Measurements from ENCODE around the gene DYSF. TPM values are rescaled to one million over a fixed set of nuclear protein-coding genes. Genes with fewer than 3 reads are reported as not detected.

The DYSF gene
- total RNA-seq, 1 experiment from 2014 or later, result not detected

GRCh38 chr2:71555798-71556454 lies 102.6 kb downstream of the DYSF start:
- in situ Hi-C loops (cut with HindIII; ENCODE audit: low pct_unique_long_range_greater_than_20kb, low sequenced_read_pairs), result no loop called here
- no peak for DNase-seq (ENCODE audit: low read depth)

- in situ Hi-C loops (cut with HindIII; ENCODE audit: low pct_unique_long_range_greater_than_20kb, low sequenced_read_pairs), result no loop called here
- DNase-seq (ENCODE audit: low read depth), result no peak
Observed at GRCh38 chr2:71556692-71557250, 103.4 kb downstream of the DYSF start.

- in situ Hi-C loops (cut with HindIII; ENCODE audit: low pct_unique_long_range_greater_than_20kb, low sequenced_read_pairs), result no loop called here
Observed at GRCh38 chr2:71557321-71557720, 104.0 kb downstream of the DYSF start.

DNA sequence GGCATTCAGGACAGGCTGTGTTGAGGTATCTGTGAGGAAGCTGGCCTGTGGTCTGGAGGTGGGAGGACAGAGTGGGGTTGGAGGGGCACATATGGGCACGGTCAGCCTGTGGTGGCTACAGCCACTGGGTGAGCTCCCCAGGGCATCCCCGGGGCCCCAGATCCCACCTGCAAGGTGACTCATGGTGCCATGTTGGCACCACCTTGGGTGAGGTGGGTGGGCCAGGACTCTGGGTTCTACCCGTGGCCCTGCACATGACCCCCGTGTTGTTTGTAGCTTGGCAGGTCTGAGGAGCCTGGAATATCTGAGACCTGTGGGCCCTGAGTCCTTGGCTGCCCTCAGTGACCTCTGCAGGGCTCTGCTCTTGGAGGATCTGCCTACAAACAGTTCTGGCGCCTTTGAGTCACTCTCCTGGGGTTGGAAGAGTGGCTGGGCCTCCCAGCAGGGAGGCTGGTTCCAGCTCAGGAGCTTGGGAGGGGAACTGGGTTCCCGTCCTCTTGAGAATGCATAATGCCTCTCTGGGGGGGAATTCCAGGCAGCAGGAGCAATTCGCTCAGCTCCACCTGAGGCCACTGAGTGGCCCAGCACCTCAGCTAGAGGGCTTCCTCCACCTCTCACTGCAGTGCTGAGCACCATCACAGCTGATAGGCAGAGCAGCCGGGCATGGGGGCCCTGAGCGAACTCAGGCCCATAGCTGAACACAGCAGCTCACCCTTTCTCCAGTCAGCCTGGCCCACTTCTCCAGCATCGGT lies 105.1 kb downstream of the DYSF start:
- peak; percentile 59 for DNase-seq (ENCODE audit: low read depth)
- in situ Hi-C loops (cut with HindIII; ENCODE audit: low pct_unique_long_range_greater_than_20kb, low sequenced_read_pairs), result no loop called here

More at GRCh38 chr2:71557321-71557720, 104.0 kb downstream of the DYSF start:
- no peak for DNase-seq (ENCODE audit: low read depth)

DNA sequence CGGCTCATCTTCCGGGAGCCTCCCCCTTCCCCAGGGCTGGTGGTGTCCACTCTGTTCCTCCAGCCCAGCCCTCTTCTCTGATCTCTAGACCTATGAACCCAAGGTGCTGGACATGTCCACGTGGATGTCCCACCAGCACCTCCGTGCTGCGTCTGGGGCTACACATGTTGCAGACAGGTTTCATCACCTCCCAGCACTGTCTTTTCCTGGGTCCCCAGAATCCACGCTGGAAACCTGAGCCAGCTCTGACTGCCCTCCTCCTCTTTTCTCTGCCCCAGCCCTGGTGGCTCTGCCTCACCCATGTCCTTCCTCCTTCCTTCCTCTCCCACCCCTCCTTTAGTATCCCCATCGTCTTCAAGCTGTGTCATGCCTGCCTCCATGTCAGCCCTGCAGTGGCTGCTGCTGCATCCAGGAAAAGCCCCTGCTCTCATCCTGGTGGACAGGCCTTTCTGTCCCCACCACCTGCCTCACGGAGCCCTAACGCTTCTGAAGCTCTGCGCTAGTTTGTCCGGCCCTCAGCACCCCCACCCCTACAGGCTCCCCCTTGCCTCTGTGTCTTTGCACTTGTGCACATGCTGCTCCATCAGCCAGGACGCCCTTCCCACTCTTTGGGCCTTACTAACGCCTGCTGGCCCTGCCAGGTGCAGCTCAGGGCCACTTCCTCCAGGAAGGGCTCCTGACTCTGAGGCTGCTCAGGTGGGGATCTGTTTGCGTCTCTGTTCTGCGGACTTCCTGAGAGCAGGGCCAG lies 105.9 kb downstream of the DYSF start:
- in situ Hi-C loops (cut with HindIII; ENCODE audit: low pct_unique_long_range_greater_than_20kb, low sequenced_read_pairs), result no loop called here
- DNase-seq (ENCODE audit: low read depth), result no peak

DNA sequence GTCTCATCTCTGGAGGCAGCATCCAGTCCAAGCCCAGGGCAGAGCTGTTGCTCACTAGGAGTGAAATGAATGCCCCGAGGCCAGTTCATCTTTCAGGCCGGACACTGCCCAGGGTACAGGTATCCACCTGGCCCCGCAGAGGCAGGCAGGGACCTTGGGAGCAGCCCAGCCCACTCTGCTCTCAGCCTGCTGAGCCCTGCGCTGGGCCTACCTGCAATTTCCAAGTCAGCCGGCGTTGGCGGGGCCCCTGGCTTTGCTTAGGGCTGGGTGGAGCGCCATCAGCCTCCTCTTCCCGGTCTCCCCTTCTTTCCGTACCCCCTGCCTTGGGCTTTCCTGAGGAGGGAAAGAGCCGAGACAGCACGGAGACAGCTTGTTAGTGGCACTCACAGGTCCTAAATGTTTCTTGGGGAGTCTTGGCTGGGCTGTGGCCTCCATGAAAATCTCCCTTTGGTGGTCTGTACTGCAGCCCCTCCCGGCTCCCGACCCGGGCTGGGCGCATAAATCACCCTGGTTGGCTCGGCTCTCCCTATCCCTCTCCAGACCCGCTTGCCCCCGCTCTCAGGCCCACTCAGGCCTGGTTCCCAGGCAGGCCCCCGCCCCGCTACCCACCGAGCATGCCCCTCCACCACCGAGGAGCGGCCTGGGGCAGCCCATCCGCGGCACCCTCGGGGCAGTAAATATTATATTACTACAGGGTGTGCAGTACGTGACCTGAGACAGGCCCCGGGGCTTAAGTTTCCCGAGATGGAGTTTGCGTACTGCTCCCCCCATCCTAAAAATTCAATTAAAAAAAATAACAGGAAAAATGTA lies 106.7 kb downstream of the DYSF start:
- no peak for DNase-seq (ENCODE audit: low read depth)
- in situ Hi-C loops (cut with HindIII; ENCODE audit: low pct_unique_long_range_greater_than_20kb, low sequenced_read_pairs), result no loop called here

DNA sequence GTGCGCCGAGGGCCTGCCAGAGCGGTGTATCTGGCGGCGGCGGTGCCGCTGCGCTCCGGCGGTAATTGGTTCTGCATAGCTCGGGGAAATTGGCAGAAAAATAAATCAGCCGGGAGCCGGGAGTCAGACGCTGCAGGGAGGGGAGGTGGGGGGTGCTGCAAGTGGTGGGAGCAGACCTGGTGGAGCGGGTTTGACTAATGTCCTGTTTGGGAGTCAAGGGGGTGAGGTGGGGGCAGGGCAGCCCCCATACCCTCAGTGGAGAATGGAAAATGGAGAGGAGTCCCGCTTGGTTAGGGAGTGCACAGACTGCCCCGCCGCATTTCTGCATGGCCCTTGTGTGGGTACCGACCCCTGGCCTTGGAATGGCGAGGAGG lies 107.3 kb downstream of the DYSF start:
- in situ Hi-C loops (cut with HindIII; ENCODE audit: low pct_unique_long_range_greater_than_20kb, low sequenced_read_pairs), result no loop called here
- no peak for DNase-seq (ENCODE audit: low read depth)

- in situ Hi-C loops (cut with HindIII; ENCODE audit: low pct_unique_long_range_greater_than_20kb, low sequenced_read_pairs), result no loop called here
- DNase-seq (ENCODE audit: low read depth), result no peak
Observed at GRCh38 chr2:71561441-71562267, 108.3 kb downstream of the DYSF start.

DNA sequence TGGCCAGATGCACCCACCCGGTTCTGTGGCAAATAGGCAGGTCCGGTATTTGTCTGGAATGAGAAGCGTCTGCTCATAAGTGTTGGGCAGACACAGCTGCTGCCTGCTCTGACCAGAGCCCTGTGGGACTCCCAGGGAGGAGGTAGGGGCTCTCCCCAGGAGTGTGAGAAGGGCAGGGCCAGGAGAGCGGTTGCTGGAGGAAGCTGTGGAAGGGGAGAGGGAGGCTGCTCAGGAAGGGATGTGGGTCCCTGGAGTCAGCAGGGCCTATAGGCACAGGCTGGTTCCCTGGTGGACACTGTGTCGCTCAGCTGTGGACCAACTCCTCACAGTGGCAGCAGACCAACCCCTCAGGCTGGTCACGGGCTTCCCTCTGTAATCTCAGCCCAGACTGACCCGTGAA lies 109.2 kb downstream of the DYSF start:
- no peak for DNase-seq (ENCODE audit: low read depth)
- in situ Hi-C loops (cut with HindIII; ENCODE audit: low pct_unique_long_range_greater_than_20kb, low sequenced_read_pairs), result no loop called here

DNA sequence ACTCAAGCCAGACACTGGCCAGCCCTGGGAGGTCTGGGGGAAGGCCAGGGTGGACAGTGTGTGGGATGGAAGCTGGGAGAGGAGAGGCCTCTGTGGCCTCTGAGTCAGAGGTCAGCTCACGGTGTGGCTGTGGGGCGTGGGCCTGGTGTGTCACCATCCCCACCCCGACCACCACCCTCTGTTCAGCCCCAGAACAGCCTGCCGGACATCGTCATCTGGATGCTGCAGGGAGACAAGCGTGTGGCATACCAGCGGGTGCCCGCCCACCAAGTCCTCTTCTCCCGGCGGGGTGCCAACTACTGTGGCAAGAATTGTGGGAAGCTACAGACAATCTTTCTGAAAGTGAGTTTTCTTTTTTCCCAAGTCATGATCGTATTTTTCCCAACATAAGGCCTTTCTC lies 110.5 kb downstream of the DYSF start:
- no peak for DNase-seq (ENCODE audit: low read depth)
- in situ Hi-C loops (cut with HindIII; ENCODE audit: low pct_unique_long_range_greater_than_20kb, low sequenced_read_pairs), result no loop called here

- in situ Hi-C loops (cut with HindIII; ENCODE audit: low pct_unique_long_range_greater_than_20kb, low sequenced_read_pairs), result no loop called here
- no peak for DNase-seq (ENCODE audit: low read depth)
Observed at GRCh38 chr2:71564361-71564760, 111.0 kb downstream of the DYSF start.

- DNase-seq (ENCODE audit: low read depth), result no peak
- in situ Hi-C loops (cut with HindIII; ENCODE audit: low pct_unique_long_range_greater_than_20kb, low sequenced_read_pairs), result no loop called here
Observed at GRCh38 chr2:71564790-71565189, 111.4 kb downstream of the DYSF start.

DNA sequence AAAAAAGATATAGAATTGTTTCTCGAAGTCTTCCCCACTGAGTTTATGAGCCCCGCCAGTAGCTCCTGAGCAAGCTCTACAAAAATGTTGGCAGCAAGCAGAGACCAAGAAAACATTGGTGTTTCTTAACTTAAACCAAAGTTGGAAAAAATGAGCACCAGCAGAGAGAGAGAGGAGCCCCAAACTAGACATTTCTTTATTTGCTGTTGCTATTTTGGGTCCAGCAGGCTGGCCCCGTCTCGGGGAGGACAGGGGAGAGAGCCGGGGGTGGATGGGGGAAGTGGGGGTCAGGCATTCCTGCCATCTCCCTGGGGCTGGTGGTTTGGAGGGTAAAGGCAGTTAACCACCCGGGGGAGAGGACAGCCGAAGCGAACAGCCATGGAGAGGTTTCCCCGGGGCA lies 113.0 kb downstream of the DYSF start:
- in situ Hi-C loops (cut with HindIII; ENCODE audit: low pct_unique_long_range_greater_than_20kb, low sequenced_read_pairs), result no loop called here
- DNase-seq (ENCODE audit: low read depth), result no peak

DNA sequence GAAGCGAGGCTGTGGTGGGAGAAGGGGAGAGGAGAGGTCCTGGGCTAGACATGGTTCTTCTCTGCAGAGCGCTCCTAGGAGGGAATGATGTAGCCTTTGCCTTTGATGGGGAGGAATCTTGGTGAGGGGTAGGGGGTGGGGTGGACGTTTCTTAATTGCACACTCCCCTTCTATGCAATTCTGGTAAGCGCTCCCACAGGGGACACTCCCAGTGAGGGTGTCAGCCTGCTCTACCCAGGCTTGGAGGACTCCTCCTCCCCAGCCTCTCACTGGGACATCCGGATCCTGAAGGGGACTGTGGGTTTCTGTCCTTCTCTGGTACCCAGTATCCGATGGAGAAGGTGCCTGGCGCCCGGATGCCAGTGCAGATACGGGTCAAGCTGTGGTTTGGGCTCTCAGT lies 114.3 kb downstream of the DYSF start:
- in situ Hi-C loops (cut with HindIII; ENCODE audit: low pct_unique_long_range_greater_than_20kb, low sequenced_read_pairs), result no loop called here

DNA sequence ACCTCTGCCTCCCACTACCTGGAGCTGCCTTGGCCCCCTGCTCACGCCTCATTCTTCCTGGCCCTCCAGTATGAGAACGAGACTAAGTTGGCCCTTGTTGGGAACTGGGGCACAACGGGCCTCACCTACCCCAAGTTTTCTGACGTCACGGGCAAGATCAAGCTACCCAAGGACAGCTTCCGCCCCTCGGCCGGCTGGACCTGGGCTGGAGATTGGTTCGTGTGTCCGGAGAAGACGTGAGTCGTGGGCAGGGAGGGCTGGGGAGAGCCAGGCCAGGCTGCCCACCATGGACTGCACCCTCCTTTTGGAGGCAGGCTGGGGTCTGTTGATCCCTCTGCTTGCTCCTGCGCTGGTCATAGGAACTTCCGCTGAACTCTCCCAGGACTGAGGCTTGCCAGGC lies 114.7 kb downstream of the DYSF start:
- in situ Hi-C loops (cut with HindIII; ENCODE audit: low pct_unique_long_range_greater_than_20kb, low sequenced_read_pairs), result no loop called here
- no peak for DNase-seq (ENCODE audit: low read depth)

More for the DNA sequence above, 114.3 kb downstream of the DYSF start:
- no peak for DNase-seq (ENCODE audit: low read depth)

GRCh38 chr2:71570511-71570910 lies 117.2 kb downstream of the DYSF start:
- DNase-seq (ENCODE audit: low read depth), result no peak
- in situ Hi-C loops (cut with HindIII; ENCODE audit: low pct_unique_long_range_greater_than_20kb, low sequenced_read_pairs), result no loop called here

GRCh38 chr2:71570951-71571460 lies 117.6 kb downstream of the DYSF start:
- no peak for DNase-seq (ENCODE audit: low read depth)
- in situ Hi-C loops (cut with HindIII; ENCODE audit: low pct_unique_long_range_greater_than_20kb, low sequenced_read_pairs), result no loop called here
